Activated naive CD8-positive, alpha-beta T cell treated with anti-CD3 and anti-CD28 coated beads for 36 hours (primary cell): ENCODE data around the gene DNMT3A. TPM values are rescaled to one million over a fixed set of nuclear protein-coding genes. Genes with fewer than 3 reads are reported as not detected.

Source experiments
- DNase-seq: peaks from one replicate; pipeline ENCODE4 v3.0.0; 2021
- H3K27ac Mint-ChIP-seq: one replicate; pipeline ENCODE4 v1.8.0; 2022; ENCODE audit warnings: mild to moderate bottlenecking, moderate library complexity, mixed read lengths
- H3K27me3 Mint-ChIP-seq: one replicate; pipeline ENCODE4 v1.8.0; 2022; ENCODE audit warnings: mild to moderate bottlenecking, mixed read lengths
- H3K36me3 Mint-ChIP-seq: one replicate; pipeline ENCODE4 v1.8.0; 2021; ENCODE audit warnings: mild to moderate bottlenecking, mixed read lengths
- H3K4me1 Mint-ChIP-seq: one replicate; pipeline ENCODE4 v1.8.0; 2021; ENCODE audit warnings: mixed read lengths
- H3K4me3 Mint-ChIP-seq: one replicate; pipeline ENCODE4 v1.8.0; 2022; ENCODE audit warnings: mild to moderate bottlenecking, moderate library complexity, mixed read lengths
- H3K9me3 Mint-ChIP-seq: one replicate; pipeline ENCODE4 v1.8.0; 2022; ENCODE audit warnings: mixed read lengths
- total RNA-seq, 2 experiments: library from RNA; stranded (reverse); gene quantifications; one replicate each; pipeline ENCODE4 v1.2.3, GENCODE V29; 2021

Gene DNMT3A
- total RNA-seq, 2 experiments from 2014 or later = 90.7 to 92.2 TPM

- no peak overlapping the region for H3K4me3 Mint-ChIP-seq
- no peaks in the 10 kb centered on the region for H3K4me1 Mint-ChIP-seq
- H3K36me3 Mint-ChIP-seq = no peaks in the 10 kb centered on the region
Observed at GRCh38 chr2:25188405-25188804, 153.3 kb downstream of the DNMT3A start.

GRCh38 chr2:25187729-25188350 lies 153.9 kb downstream of the DNMT3A start:
- H3K4me3 Mint-ChIP-seq = no peak overlapping the region
- H3K27ac Mint-ChIP-seq = no peak overlapping the region
- no peak for DNase-seq
- H3K9me3 Mint-ChIP-seq = no peaks in the 10 kb centered on the region
- no peaks in the 10 kb centered on the region for H3K4me1 Mint-ChIP-seq
- H3K27me3 Mint-ChIP-seq = no peaks in the 10 kb centered on the region
- no peaks in the 10 kb centered on the region for H3K36me3 Mint-ChIP-seq

More at GRCh38 chr2:25188405-25188804, 153.3 kb downstream of the DNMT3A start:
- H3K27ac Mint-ChIP-seq = no peak overlapping the region
- H3K27me3 Mint-ChIP-seq = no peaks in the 10 kb centered on the region
- no peaks in the 10 kb centered on the region for H3K9me3 Mint-ChIP-seq
- DNase-seq = no peak

- Mint-ChIP-seq H3K27me3 (no peaks in the 10 kb centered on the region), H3K9me3 (no peaks in the 10 kb centered on the region), H3K4me1 (no peaks in the 10 kb centered on the region), H3K4me3 (no peak overlapping the region), H3K36me3 (no peaks in the 10 kb centered on the region), H3K27ac (no peak overlapping the region)
- DNase-seq = no peak
Observed at GRCh38 chr2:25184254-25184653, 157.5 kb downstream of the DNMT3A start.

- DNase-seq = no peak
- Mint-ChIP-seq H3K27me3 (peaks cover 11% of the 10 kb centered on the region), H3K9me3 (no peaks in the 10 kb centered on the region), H3K4me3 (no peak overlapping the region), H3K36me3 (no peaks in the 10 kb centered on the region), H3K27ac (no peak overlapping the region), H3K4me1 (no peaks in the 10 kb centered on the region)
Observed at GRCh38 chr2:25178976-25179375, 162.7 kb downstream of the DNMT3A start.

Other genes with a start within 250 kb of the DNMT3A start
- gene POMC, start 173.3 kb downstream of the DNMT3A start, total RNA-seq = 1 to 10 TPM; 6.3 to 6.8 TPM